Measurements from ENCODE around the gene GNAI1.
A peak's percentile ranks its signal among the peaks of the same experiment; 100 is the strongest.

Gene GNAI1

DNA sequence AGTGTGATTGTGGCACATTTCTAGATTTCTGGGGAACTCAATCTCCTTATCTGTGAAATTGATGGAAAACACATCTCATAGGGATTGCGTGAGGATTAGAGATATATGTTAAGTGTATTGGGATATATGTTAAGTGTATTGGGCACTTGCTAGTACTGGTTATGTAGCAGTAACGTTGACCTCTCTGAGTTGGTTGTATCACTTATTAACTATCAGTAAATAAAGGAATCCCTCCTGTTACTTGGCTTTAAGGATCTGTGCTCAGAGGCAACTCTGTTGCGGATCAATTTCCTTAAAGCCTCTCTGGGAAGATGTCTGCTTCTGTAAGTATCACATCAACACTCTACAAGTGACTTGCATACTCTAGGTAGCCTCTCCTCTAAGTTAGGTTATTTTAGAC is 25.2 kb downstream of the GNAI1 start:
- DNase-seq (ENCODE audit: low spot score), result no peak

DNA sequence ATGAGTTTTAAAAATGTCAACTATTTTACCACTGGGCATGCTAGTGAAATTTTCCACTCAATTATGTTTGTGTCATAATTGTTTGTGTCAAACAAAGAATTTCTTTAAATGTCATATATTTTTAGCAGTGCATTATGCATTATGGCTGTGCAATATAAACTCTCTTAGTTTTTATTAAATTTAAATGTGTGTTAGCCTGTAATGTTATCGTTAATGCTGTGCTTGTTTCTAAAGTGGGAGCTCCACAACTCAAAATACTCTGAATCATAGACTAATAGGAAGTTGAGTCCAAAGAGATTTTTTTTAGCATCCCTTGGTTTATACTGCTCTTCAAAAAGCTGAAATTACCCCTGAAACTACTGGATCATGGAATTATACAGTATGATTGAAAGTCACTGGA is 26.8 kb downstream of the GNAI1 start:
- no peak for DNase-seq (ENCODE audit: low spot score)

DNA sequence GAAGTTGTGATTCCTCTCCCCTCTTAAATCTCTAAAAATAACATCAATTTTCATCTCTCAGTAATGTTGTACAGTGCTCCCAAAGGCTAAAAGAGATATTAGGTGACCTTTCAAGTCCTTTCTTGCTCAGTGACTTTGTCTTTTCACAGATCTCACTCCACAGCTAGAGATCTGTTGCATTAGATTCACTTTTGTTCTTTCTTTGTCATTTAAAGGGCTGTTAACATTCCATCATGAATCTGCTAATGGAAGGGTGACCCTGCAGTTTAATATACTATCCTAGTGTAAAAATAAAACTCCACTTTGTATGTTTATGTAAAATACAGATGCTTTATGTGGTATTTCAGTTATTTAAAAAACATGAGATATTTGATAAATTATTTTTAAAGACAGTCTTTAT is 30.5 kb downstream of the GNAI1 start:
- no peak for DNase-seq (ENCODE audit: low spot score)

DNA sequence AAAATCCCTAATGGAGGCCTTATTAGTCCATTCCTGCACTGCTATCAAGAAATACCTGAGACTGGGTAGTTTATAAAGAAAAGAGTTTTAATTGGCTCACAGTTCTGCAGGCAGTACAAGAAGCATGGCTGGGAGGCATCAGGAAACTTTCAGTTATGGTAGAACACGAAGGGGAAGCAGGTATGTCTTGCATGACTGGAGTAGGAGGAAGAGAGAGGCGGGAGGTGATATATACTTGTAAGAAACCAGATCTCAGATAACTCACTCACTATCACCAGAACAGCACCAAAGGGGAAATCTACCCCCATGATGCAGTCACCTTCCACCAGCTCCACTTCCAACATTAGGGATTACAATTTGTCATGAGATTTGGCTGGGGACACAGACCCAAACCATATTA is 35.8 kb downstream of the GNAI1 start:
- DNase-seq (ENCODE audit: low spot score), result no peak

DNA sequence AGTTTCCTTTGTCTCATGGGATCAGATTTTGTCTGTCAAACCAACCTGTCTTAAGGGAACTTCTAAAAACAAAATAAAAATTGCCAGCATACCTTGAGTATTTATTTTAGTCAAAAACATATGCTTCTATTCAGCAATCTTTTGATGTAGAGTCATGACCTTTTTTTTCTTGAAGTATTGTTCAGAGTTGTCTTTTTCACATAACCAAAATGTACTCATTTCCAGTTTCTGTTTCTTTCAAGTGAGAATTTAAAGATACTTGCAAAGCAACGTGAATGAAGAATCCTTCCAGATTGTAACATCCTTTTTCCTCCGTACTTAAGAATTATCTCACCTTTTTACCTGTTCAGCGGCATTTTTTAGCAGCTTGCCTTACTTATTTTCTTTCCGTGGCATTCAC is 37.8 kb downstream of the GNAI1 start:
- no peak for DNase-seq (ENCODE audit: low spot score)

DNA sequence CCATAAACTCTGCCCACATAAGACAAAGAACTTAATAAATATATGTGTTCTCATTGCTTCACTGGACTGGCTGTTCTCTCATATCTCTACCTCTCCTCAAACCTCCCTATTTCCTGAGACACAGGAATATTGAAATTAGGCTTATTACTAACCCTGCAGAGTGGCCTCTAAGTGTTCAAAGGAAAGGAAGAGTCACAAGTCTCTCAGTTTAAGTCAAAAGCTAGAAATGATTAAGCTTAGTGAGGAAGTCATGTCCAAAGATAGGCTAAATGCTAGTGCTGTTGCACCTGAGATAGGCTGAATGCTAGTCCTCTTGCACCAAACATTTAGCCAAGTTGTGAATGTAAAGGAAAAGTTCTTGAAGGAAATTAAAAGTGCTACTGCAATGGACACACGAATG is 41.1 kb downstream of the GNAI1 start:
- no peak for DNase-seq (ENCODE audit: low spot score)

DNA sequence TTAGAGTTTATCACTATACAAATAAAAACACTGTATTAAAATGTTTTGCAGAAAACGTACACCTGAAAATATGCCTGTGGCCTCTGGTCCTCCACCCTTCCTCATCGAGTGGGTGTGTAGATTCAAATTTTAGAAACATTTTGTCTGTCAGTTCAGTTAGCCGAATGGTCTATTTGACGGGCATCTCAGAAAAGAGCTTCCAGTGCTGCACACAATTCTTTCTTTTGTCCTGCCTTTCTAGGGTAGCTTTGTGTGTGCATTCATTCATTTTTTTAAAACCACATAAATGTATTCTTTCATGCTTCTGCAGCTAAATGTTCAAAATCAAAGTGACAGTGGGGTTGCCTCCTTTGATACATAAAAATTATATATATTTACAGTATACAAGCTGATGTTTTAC is 46.8 kb downstream of the GNAI1 start:
- DNase-seq (ENCODE audit: low spot score), result peak; percentile 89

DNA sequence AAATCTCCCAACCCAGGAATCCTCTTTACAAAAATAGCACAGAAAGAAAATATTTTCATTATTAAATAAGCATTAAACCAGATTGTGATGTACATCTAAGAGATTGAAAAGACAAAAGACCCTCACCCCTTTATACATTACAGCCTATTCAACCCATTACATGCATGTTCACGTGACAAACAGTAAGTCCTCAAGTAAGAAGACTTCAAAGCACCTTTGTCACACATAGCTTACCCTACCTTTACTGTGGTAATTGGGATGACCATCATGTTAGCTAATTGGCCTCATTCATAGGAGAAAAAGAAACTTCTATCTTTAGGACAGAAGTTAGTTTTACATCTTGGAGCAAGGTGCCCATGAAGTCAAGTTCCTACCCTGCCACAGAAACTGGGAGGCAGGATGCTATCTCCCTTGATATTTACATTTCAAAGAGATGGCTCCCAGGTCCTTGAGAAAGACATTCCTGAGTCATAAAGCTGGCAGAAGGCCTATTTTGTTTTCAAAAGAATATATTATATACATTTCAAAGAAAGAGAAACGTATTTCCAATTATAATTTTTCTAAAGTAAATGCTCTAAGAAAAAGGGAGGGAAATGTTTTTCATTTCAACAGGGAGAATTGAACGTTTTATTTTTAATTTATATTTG is 48.1 kb downstream of the GNAI1 start:
- no peak for DNase-seq (ENCODE audit: low spot score)

DNA sequence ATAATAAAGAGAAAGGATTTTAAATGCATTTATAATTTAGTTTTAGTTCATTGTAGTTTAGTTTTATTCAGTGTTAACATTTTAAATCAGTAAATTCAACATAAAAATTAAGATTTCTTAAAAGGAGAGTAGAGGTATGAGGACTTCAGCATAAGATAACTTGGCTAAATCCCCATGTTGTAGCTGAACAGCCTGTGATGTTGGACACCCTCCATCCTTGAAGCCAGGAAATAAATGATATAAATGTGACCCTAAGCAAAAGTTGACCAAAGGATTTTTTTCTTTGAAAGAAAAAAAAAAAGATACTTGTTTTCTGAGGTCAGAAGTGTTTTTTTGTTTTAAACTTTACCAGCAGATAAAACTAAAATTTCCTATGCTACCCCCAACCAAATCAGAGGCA is 48.7 kb downstream of the GNAI1 start:
- DNase-seq (ENCODE audit: low spot score), result no peak

DNA sequence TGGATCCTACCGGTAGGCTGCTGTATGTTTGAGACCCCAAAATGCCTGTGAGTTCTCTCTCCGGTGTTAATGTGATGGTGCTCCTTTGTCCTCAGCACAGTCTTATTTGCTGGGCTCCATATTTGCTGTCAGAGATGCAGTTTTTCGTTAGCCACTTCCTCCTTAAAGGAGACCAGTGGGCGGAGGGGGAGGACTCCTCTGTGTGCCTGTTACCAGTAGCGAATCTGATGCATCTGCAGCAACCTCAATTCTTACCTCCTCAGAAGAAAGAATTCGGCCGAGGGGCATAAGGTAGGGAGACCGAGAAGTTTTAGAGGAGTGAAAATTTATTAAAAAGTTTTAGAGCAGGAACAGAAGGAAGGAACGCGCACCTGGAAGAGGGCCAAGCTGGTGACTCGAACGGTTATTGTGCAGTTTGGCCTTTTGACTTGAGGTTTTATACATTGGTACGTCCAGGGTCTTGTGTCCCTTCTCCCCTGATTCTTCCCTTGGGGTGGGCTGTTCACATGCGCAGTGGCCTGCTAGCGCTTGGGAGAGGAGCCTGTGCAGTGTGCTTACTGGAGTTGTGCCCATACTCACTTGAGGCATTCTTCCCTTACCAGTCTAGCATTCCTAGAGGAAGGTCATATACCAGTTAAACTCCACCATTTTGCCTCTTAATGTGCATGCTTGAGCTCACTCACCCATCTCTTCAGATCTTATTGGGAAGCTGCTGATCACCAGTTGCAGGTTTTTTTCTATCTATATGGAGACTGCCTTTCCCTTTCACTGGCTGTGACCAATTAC is 49.5 kb downstream of the GNAI1 start:
- no peak for DNase-seq (ENCODE audit: low spot score)

DNA sequence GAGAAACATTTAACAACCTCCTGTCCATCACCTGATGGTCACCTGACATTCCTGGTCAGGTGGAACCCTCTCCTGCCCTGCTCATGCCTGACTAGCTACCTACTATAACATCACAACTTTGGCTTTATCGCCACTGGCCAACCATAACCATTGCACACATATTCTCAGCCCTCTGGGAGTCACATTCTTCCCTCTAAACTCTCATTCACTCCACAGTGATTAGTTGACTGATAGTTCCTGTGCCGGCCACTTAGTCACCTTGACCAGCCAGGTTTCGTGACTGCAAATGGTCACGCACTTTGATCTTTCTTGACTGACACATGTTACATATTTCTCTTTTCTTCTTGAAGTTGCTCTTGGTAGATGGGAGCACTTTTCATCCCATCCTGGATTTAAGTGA is 50.1 kb downstream of the GNAI1 start:
- no peak for DNase-seq (ENCODE audit: low spot score)

DNA sequence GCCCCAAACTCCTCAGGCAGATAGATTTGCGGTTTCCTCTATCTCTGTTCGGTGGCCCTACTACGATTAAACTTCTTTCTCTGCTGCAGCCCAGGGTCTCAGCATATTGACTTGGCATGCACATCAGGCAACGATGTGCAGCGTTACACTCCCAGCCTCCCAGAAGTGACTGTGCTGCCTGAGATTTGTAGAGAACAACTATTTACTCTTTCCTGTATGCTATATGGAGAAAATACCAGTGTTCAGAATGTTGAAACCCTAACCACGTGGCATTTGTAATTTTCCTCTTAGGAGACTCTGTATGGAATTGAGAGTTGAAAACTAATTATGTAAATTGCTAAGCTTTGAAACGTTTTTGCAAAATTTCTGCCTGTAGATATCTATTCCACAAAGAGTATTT is 50.9 kb downstream of the GNAI1 start:
- DNase-seq (ENCODE audit: low spot score), result peak; percentile 58

DNA sequence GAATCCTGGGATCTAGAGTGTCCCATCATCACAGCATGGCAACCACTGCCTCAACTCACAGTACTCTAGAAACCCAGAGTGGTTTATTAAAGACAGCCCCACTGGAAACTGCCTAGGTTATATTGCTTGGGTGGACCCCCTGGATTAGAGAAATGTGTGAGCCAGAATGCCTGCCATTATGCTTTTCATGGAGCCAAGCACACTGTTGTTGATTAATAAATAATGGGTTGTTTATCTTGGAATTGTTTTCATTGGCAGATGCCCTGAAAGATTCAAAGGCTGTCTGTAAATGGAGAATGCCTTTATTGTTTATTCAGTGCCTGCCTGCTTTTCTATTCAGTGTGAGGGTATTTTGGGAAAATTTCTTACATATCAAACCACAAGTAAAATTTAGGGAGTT is 52.1 kb downstream of the GNAI1 start:
- peak; percentile 98 for DNase-seq (ENCODE audit: low spot score)

DNA sequence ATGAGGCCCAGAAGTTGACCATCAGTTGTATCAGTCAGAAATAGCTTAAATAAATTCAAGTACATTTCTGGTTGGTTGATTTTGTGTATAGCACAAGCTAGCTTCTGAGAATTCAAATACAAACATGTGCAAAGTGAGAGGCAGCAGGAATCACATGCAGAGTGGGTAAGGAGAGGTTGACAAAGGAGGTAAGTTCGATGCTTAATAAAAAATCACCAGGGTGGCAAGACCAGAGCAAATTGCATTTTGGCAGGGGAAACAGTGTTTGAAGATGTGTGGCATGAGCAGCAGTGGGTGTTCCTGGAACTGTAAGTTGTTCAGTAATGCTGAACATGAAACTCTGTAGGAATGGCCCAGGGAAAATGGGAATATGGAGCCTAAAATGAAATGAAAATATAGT is 52.6 kb downstream of the GNAI1 start:
- no peak for DNase-seq (ENCODE audit: low spot score)

DNA sequence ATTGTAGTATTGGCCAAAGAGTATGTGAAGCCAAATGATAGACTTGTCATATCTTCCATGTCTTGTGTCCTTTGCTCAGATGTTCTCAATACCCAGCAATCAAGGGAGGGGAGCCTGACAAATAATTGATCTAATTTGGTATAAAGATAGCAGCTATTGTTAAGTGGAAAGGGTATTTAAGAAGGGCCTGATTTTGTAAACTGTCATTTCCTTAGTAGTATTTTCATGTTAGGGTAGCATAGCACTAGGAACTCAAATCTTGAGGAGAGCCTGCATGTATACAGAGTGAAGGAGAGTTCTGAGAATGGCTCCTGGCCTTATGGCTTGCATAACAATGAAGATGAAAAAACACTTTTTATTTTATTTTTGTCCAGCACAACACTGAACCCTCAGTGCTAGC is 53.1 kb downstream of the GNAI1 start:
- peak; percentile 60 for DNase-seq (ENCODE audit: low spot score)

DNA sequence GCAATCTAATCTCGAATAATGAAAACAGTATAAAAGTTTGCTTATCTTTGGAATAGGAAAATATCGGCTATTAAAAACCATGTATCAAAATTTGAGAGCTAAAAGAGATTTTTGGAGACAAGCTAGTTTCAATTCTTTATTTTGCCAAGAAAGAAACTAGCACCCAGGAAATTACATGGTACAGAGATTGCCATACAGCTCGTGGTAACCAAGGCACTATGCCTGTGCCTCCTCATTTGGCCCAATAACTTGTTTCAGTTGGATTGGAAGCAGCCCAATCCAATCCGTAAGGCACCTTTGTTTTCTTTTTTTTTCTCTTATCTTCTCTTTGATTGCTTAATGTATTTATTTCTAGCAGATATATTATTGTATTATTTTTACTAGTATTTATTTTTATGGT is 55.0 kb downstream of the GNAI1 start:
- DNase-seq (ENCODE audit: low spot score), result peak; percentile 66

DNA sequence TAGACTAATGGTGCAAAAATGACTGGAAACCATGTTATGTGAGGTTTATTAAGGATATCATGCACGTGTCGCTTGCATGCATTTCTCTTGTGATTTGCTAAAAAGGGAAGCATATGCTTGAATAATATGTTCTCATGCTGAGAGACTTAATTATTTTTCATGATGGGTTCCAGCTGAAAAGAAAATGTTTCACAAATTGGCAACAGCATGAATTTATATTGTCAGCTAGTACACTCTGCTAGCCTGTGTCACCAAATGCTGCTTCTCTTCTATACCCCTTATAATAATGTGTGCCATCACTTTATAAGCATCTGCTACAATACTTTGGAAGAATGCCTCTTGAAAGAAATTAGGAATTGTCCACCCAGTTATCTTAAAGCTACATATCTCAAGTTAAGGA is 63.0 kb downstream of the GNAI1 start:
- no peak for DNase-seq (ENCODE audit: low spot score)

DNA sequence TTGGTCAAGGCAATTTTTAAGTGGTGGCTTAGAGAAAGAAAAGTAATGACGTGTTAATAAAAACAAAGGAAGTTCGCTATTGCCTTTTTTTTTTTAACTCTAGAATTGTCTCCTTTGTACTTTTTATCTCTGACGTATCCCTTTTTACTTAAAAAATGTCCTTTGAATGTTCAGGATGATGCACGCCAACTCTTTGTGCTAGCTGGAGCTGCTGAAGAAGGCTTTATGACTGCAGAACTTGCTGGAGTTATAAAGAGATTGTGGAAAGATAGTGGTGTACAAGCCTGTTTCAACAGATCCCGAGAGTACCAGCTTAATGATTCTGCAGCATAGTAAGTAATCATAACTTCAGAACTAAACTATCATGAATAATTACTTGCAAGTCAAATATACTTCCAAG is 64.4 kb downstream of the GNAI1 start:
- DNase-seq (ENCODE audit: low spot score), result no peak

DNA sequence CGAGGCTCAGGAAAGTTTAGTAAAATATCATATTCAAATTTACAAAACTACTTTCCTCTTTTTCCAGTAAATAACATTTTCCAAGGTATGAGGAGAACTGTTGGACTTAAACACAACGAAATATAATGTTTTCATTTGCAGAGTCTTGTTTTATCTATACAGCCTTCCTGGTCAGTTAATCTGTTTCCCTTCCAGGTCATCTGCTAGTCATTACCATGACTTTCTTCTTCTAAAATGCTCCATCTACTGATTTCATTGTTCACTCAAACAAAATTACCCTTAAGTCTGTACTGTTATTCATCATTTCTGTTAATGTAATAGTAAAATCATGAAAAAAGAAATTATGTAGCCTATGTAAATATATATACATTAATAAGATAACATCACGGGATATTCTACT is 69.8 kb downstream of the GNAI1 start:
- no peak for DNase-seq (ENCODE audit: low spot score)

DNA sequence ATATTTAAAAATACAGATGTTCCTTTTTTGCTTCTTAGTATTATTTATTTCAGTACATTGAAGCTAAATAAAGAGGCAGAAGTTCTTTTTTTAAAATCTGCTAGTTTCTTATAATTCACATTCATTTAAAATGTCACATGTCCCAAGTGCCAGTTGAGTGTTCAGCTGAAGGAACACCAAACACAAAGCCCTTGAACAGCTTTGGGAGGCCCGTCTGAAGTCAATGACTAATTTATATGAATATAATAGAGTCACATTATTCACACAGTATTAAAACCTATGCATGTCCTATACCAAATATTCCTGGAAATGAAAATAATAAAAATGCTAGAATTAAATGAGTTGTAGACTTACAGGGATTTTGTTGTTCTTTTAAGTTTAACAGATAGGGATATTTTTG is 70.3 kb downstream of the GNAI1 start:
- no peak for DNase-seq (ENCODE audit: low spot score)

DNA sequence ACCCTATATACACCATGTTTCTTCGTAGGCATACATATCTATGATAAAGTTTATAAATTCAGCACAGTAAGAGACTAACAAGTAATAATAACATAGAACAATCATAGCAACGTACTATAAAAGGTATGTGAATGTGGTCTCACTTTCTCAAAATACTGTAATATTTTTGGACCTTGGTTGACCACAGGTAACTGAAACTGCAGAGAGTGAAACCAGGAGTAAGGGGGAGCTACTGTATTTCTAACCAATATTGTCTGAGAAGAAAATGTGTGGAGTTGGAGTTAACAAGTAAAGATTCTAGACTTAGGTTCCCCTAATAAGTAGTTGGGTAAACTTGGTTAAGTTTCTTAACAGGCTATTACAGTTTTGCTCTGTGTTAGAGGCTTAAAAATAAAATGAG is 72.1 kb downstream of the GNAI1 start:
- DNase-seq (ENCODE audit: low spot score), result no peak

DNA sequence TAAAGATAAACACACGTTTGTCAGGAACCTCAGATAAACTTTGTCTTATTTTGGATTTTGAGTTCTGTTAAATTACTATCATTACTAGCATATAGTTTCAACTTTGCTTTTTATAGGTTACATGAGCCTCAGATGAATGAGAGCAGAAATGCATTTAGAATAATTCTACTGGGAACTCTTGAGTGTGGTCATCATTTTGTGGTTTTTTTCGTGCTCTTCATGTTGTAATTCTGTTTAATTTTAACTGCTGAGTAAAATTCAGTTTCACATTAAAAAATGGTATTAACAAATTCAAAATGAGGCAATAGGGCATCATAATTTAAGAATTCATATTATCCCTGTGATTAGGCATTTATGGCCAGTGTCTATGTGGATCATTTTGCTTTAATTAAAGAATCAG is 72.9 kb downstream of the GNAI1 start:
- DNase-seq (ENCODE audit: low spot score), result no peak

DNA sequence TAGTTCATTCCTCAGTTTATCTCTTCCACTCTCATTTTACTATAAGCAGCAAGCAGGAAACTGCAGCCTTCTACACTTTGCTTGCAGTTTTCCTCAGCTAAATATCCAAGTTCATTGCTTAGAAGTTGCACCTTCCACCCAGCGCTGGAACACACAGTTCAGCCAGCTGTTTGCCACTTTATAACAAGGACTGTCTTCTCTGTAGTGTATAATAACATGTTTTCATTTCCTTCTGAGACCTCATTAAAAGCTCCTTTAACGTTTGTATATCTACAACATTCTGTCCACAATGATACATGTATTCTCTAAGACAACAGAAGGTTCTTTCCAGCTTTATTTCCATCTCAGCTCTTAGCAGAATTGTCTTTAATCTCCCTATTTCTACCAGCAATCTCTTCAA is 74.1 kb downstream of the GNAI1 start:
- DNase-seq (ENCODE audit: low spot score), result no peak

DNA sequence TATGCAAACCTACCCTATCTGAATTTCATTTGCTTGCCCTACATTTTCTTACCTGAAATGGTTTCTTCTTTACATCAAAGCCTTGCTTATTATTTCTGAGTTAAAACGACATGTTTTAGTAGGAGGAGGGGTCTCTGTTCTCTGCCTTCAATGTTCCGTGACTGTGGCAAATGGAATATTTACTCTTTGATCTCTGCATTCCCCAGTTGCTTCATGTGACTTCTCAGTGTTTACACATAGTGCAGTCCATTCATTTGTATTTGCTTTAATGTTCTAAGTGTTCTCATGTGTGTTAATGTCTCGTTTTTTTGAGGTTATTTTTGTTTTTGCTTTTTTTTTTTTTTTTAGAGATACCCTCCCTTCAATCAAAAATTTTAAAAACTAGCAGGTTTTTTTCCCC is 75.8 kb downstream of the GNAI1 start:
- peak; percentile 45 for DNase-seq (ENCODE audit: low spot score)

Data from pons (tissue), 1 donor.